ENCODE measurements around the gene CCDC200.

- TF ChIP-seq CTCF (IDR thresholded peaks at IDR 0.05; ENCODE audit: poor library complexity, severe bottlenecking): no peak
- TF ChIP-seq REST (IDR thresholded peaks at IDR 0.05; ENCODE audit: borderline replicate concordance): no peak
- TF ChIP-seq POLR2AphosphoS5 (IDR thresholded peaks at IDR 0.05): no peak
These were observed 52.3 kb downstream of the CCDC200 start for GRCh38 chr17:43176119-43176570.

Data from neural cell (in vitro differentiated cells).